GM19238 (cell line): Measurements from ENCODE around the gene TNFRSF18.

Source experiments
- DNase-seq: peaks from one replicate; pipeline ENCODE4 v3.0.0; 2011; ENCODE audit warnings: low spot score; ENCODE audit not compliant: insufficient read length

The TNFRSF18 gene

GRCh38 chr1:1228596-1229321 is 22.4 kb upstream of the TNFRSF18 start:
- DNase-seq = no peak

- DNase-seq = no peak
Observed at GRCh38 chr1:1228187-1228586, 21.8 kb upstream of the TNFRSF18 start.

- no peak for DNase-seq
Observed at GRCh38 chr1:1227386-1227785, 21.0 kb upstream of the TNFRSF18 start.

GRCh38 chr1:1226566-1227362 is 20.4 kb upstream of the TNFRSF18 start:
- no peak for DNase-seq

GRCh38 chr1:1225913-1226312 is 19.5 kb upstream of the TNFRSF18 start:
- DNase-seq = no peak

- no peak for DNase-seq
Observed at GRCh38 chr1:1225238-1225845, 18.9 kb upstream of the TNFRSF18 start.

- DNase-seq = no peak
Observed at GRCh38 chr1:1223891-1224290, 17.5 kb upstream of the TNFRSF18 start.

GRCh38 chr1:1223321-1223720 is 16.9 kb upstream of the TNFRSF18 start:
- DNase-seq = no peak

- DNase-seq = no peak
Observed at GRCh38 chr1:1222575-1223225, 16.3 kb upstream of the TNFRSF18 start.

- no peak for DNase-seq
Observed at GRCh38 chr1:1221887-1222574, 15.6 kb upstream of the TNFRSF18 start.

- DNase-seq = no peak
Observed at GRCh38 chr1:1220197-1220596, 13.8 kb upstream of the TNFRSF18 start.

GRCh38 chr1:1219341-1219740 is 12.9 kb upstream of the TNFRSF18 start:
- no peak for DNase-seq

GRCh38 chr1:1218524-1219200 is 12.3 kb upstream of the TNFRSF18 start:
- DNase-seq = no peak

GRCh38 chr1:1217621-1218523 is 11.5 kb upstream of the TNFRSF18 start:
- no peak for DNase-seq

- DNase-seq = no peak
Observed at GRCh38 chr1:1216770-1217620, 10.6 kb upstream of the TNFRSF18 start.

- DNase-seq = no peak
Observed at GRCh38 chr1:1215881-1216605, 9.7 kb upstream of the TNFRSF18 start.

- DNase-seq = no peak
Observed at GRCh38 chr1:1215080-1215676, 8.8 kb upstream of the TNFRSF18 start.
